Thymus (tissue), 11 donors: ENCODE measurements around the gene GLI2. TPM values are rescaled to one million over a fixed set of nuclear protein-coding genes. Genes with fewer than 3 reads are reported as not detected.

Source experiments
- DNase-seq, 9 donors: peaks; one replicate each; pipeline ENCODE4 v3.0.0-alpha.2; 2013; ENCODE audit warnings: low spot score in 9 of 9, low read depth in 6 of 9, missing footprints in 1 of 9
- H3K27ac ChIP-seq, 2 donors: one replicate each; pipeline ENCODE4 v1.5.1; 2013; ENCODE audit warnings: control low read depth in 1 of 2, low read depth in 1 of 2, low read length in 1 of 2, mild to moderate bottlenecking in 1 of 2, moderate library complexity in 1 of 2
- H3K27me3 ChIP-seq, 2 donors: one replicate each; pipeline ENCODE4 v1.5.1; 2013; ENCODE audit warnings: low read length in 1 of 2; ENCODE audit not compliant: control insufficient read depth in 2 of 2, insufficient read depth in 1 of 2
- H3K36me3 ChIP-seq, 2 donors: one replicate each; pipeline ENCODE4 v1.5.1; 2013; ENCODE audit warnings: low read length in 1 of 2, mild to moderate bottlenecking in 1 of 2, moderate library complexity in 1 of 2; ENCODE audit not compliant: control insufficient read depth in 2 of 2, insufficient read depth in 2 of 2
- H3K4me1 ChIP-seq, 2 donors: one replicate each; pipeline ENCODE4 v1.5.1; 2013; ENCODE audit warnings: low read length in 2 of 2; ENCODE audit not compliant: control insufficient read depth in 2 of 2, insufficient read depth in 2 of 2
- H3K4me3 ChIP-seq, 2 donors: one replicate each; pipeline ENCODE4 v1.5.1; 2013; ENCODE audit warnings: low read length in 2 of 2, control low read depth in 1 of 2, mild to moderate bottlenecking in 1 of 2
- H3K9me3 ChIP-seq, 2 donors: one replicate each; pipeline ENCODE4 v1.5.1; 2013; ENCODE audit warnings: low read length in 1 of 2, mild to moderate bottlenecking in 1 of 2; ENCODE audit not compliant: control insufficient read depth in 2 of 2, insufficient read depth in 1 of 2
- WGBS: extraction: QIAGEN DNeasy Blood & Tissue Kit; methylation state at CpG from one replicate; pipeline ENCODE4 v1.1.7; 2013; 5-methylcytosine and 5-hydroxymethylcytosine counted together
- polyA plus RNA-seq: library from polyadenylated mRNA; stranded (reverse); fragments of 200-250 nt; gene quantifications from one replicate; pipeline ENCODE4 v1.2.3, GENCODE V29; 2013
- total RNA-seq: library from RNA; stranded (reverse); fragments of 120-200 nt; gene quantifications from one replicate; pipeline ENCODE4 v1.2.4, GENCODE V29; 2013
- donor health status: healthy.

The GLI2 gene
- total and polyA plus RNA-seq, 2 donors: 1.3 to 1.8 TPM

- no peak for DNase-seq
- 82% methylated on average over 7 of the region's 7 CpGs for WGBS
- Histone ChIP-seq H3K9me3 (no peaks in the 10 kb centered on the region), H3K27ac (no peak overlapping the region), H3K36me3 (no peaks in the 10 kb centered on the region), H3K27me3 (no peaks in the 10 kb centered on the region), H3K4me1 (no peaks in the 10 kb centered on the region), H3K4me3 (no peak overlapping the region)
These were observed 16.2 kb upstream of the GLI2 start for GRCh38 chr2:120719491-120719890.

- no peak for DNase-seq
- H3K4me1 ChIP-seq: no peaks in the 10 kb centered on the region
- 91% methylated on average over 7 of the region's 7 CpGs for WGBS
- no peaks in the 10 kb centered on the region for H3K27me3 ChIP-seq
- no peaks in the 10 kb centered on the region for H3K9me3 ChIP-seq
- no peak overlapping the region for H3K27ac ChIP-seq
- H3K36me3 ChIP-seq: no peaks in the 10 kb centered on the region
- H3K4me3 ChIP-seq: no peak overlapping the region
These were observed 15.4 kb upstream of the GLI2 start for GRCh38 chr2:120720231-120720630.

GRCh38 chr2:120720746-120721375, 14.8 kb upstream of the GLI2 start:
- H3K4me1 ChIP-seq: no peaks in the 10 kb centered on the region
- no peak for DNase-seq
- no peak overlapping the region for H3K27ac ChIP-seq
- no peaks in the 10 kb centered on the region for H3K36me3 ChIP-seq
- no peaks in the 10 kb centered on the region for H3K9me3 ChIP-seq
- H3K27me3 ChIP-seq: no peaks in the 10 kb centered on the region
- H3K4me3 ChIP-seq: no peak overlapping the region
- 90% methylated on average over 8 of the region's 8 CpGs for WGBS

GRCh38 chr2:120722246-120722567, 13.5 kb upstream of the GLI2 start:
- H3K27ac ChIP-seq: no peak overlapping the region
- H3K9me3 ChIP-seq: no peaks in the 10 kb centered on the region
- H3K4me3 ChIP-seq: no peak overlapping the region
- DNase-seq: no peak
- H3K36me3 ChIP-seq: no peaks in the 10 kb centered on the region
- H3K27me3 ChIP-seq: no peaks in the 10 kb centered on the region
- 92% methylated on average over 9 of the region's 9 CpGs for WGBS
- no peaks in the 10 kb centered on the region for H3K4me1 ChIP-seq

GRCh38 chr2:120722568-120723421, 12.9 kb upstream of the GLI2 start:
- Histone ChIP-seq H3K27ac (no peak overlapping the region), H3K4me3 (no peak overlapping the region), H3K9me3 (no peaks in the 10 kb centered on the region), H3K4me1 (no peaks in the 10 kb centered on the region), H3K36me3 (no peaks in the 10 kb centered on the region), H3K27me3 (no peaks in the 10 kb centered on the region)
- 85% methylated on average over 11 of the region's 11 CpGs for WGBS
- no peak for DNase-seq

GRCh38 chr2:120726245-120726644, 9.4 kb upstream of the GLI2 start:
- no peak overlapping the region for H3K27ac ChIP-seq
- no peak overlapping the region for H3K4me3 ChIP-seq
- no peaks in the 10 kb centered on the region for H3K4me1 ChIP-seq
- DNase-seq: no peak
- H3K36me3 ChIP-seq: no peaks in the 10 kb centered on the region
- no peaks in the 10 kb centered on the region for H3K9me3 ChIP-seq
- H3K27me3 ChIP-seq: peaks cover 0 to 2% of the 10 kb centered on the region in 2 donors

- Histone ChIP-seq H3K36me3 (no peaks in the 10 kb centered on the region), H3K27me3 (peaks cover 8 to 25% of the 10 kb centered on the region in 2 donors), H3K27ac (no peak overlapping the region), H3K4me1 (no peaks in the 10 kb centered on the region), H3K9me3 (no peaks in the 10 kb centered on the region), H3K4me3 (no peak overlapping the region)
- no peak for DNase-seq
- 87% methylated on average over 8 of the region's 8 CpGs for WGBS
These were observed 6.0 kb upstream of the GLI2 start for GRCh38 chr2:120729406-120730399.

GRCh38 chr2:120731175-120731574, 4.5 kb upstream of the GLI2 start:
- Histone ChIP-seq H3K9me3 (no peaks in the 10 kb centered on the region), H3K36me3 (no peaks in the 10 kb centered on the region), H3K27me3 (peaks cover 23 to 40% of the 10 kb centered on the region in 2 donors), H3K27ac (no peak overlapping the region), H3K4me1 (no peaks in the 10 kb centered on the region), H3K4me3 (no peak overlapping the region)
- DNase-seq: no peak
- WGBS: 97% methylated on average over 5 of the region's 5 CpGs
